Measurements from ENCODE around the gene DNAJB6.
"Not testable (repeated sequence)": the region's sequence is repeated elsewhere in the genome, so short reads cannot be mapped to it uniquely, and the experiment has no call there.

Gene DNAJB6

DNA sequence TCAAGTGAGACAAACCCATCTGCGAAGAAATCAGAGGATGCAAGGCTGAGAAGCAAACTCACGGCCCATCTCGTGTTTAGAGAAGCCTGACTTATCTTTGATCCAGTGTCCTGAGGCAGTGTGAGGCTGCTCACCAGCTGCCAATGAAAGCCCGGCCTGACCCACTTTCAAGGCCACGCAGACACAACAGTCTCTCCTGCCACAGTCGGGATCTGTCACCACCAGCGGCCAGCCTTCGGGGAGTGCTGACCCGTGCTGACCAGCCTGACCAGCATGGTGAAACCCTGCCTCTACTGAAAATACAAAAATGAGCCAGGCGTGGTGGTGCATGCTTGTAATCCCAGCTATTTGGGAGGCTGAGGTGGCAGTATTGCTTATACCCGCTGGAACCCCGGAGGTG is 7.4 kb upstream of the DNAJB6 start:
- DNase-seq, result no peak

DNA sequence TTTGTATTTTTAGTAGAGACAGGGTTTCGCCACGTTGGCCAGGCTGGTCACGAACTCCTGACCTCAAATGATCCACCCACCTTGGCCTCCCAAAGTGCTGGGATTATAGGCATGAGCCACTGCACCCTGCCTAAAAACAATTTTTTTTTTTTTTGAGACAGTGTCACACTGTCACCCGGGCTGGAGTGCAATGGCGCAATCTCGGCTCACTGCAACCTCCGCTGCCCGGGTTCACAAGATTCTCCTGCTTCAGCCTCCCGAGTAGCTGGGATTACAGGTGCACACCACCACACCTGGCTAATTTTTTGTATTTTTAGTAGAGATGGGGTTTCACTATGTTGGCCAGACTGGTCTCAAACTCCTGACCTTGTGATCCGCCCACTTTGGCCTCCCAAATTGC is 6.2 kb upstream of the DNAJB6 start:
- not testable (repeated sequence) for DNase-seq

DNA sequence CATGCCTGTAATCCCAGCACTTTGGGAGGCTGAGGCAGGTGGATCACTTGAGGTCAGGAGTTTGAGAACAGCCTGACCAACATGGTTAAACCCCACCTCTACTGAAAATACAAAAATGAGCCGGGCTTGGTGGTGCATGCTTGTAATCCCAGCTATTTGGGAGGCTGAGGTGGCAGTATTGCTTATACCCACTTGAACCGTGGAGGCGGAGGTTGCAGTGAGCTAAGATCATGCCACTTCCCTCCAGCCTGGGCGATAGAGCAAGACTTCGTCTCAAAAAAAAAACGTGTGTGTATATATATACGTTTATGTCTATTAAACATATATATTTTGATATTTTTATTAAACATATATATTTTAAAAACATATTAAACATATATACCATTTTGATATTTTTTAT is 5.8 kb upstream of the DNAJB6 start:
- not testable (repeated sequence) for DNase-seq

DNA sequence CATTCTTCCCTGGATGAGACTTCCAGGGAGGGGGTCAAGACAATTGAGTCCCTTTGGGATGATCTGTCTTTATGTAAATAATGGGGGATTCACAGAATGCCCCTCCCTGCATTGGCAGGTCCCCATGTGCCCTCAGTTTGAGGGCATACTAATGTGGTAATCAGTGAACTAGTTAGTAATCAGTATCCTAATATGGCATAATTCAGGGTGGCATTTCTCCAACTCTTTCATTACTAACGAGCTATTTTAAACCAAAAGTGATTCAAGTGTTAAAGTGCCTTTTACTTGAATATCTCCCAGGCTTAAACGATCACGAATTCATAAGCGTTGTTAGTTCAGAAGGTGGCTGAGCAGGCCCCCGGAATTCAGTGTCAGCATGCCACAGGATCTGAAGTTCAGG is 1.6 kb upstream of the DNAJB6 start:
- DNase-seq, result no peak

DNA sequence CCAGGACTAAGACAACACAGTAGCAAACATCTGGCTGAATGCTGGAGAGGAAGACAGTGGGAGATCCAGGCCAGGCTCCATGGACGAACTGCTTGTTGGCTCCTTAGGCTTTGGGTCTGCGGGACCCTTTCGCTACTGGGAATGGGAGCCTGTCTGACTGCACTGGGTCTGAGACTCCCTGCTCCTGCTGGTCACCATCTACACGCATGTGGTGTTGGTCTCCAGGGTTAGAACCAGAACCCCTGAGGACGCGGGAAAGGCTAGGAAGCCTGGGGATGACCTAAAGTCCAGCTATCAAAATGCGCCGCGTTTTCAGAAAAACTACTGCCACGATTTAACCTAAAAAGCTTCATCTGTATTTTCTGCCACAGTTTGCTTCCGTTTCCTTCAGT is 817 bp upstream of the DNAJB6 start:
- DNase-seq, result no peak

DNA sequence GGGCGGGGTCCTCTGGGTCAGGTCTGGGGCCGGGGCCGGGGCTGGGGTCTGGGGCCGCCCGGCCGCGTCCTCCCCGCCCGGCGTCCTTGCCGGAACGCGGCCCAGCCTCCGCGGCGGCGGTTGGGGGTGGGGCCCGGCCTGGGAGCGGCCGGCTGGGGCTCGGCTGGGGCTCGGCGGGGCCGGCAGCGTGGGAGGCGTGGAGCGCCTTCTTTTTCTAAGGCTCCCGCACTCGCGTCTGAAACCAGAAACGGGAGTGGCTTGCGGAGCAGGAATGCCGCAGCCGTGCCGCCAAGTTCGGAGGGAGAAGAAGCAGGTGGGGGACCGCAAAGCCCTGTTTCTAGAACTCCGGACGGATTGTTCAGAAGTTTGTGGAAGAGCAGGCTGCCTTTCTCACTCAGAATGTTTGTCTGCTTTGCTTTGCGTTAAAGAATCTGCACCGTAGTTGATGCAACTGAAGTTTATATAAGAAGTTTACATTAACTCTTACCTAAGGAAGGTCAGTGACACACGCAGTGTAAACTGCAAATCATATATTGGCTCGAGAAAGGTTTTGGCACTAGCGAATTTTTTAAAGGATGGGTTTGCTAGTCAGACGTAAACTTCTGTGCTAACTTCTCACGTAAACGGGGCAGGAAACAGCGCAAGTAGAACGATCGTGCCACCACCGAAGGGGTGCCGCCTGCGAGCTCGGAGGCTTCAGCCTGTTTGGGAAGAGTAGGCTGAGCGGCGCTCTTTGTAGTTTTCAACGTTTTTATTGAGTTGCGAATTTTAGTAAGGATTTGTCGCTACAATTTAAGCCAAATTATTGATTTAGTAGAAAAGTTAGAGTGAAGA is 729 bp downstream of the DNAJB6 start:
- DNase-seq, result peak; percentile 66

DNA sequence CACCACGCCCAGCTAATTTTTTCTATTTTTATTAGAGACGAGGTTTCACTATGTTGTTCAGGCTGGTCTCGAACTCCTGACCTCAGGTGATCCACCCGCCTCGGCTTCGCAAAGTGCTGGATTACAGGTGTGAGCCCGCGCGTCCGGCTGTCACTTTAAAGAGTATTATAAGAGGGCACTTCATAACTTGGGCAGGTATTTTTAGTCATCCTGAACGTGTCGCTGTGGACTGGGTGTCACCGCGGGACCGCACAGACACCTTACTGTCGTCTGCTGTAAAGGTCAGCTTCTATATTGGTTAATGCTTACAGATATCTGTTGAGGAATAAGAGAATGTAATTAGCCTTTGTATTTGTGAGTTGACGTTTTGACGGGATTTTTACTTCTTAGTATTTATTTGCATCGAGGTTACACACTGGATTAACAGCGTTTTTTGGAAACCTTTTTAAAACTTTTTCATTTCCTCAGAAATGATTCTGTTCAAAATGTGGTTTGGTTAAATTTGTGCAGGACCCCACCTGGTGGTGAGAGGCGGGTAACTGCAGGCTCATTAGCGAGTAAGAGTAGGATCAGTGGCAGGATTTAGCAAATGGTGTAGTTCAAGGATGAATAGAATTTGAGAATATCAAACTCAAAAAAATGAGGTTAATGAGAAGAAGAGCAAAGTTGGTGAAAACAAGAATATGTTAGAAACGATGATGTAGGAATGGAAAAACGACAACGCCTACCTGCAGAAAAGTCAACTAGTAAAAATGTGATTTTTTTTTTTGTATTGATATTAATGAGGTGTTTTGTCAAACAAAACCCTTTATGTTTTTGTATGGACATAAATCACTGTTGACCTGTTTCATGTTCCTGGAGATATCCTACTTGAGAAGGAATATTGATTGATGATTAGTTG is 3.2 kb downstream of the DNAJB6 start:
- DNase-seq, result peak; percentile 63

DNA sequence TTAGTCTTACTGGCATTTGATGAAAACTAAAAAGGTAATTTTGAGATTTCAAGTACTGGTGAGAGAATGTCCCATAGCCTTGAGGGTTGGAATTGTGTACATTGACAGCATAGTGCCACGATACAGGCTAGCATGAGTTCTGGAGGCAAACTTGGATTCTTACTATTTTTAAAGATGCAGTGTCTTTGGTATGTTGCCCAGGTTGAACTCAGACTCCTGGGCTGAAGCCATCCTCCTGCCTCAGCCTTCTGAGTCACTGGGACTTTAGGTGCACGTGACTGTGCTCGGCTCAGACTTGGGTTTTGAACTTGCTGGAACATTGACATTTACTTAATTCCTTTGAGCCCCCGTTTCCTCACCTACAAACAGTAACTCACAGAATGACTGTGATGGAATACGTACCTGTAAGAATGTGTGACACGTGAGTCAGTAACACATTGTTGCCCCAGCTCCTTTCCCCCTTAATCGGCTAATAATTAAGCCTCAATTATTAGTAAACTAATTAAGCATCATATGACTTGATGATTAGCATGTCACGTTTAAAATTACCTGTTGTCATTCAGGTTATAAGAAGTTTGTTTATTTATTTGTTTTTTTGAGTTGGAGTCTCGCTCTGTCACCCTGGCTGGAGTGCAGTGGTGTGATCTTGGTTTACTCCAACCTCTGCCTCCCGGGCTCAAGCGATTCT is 10.6 kb downstream of the DNAJB6 start:
- no peak for DNase-seq

DNA sequence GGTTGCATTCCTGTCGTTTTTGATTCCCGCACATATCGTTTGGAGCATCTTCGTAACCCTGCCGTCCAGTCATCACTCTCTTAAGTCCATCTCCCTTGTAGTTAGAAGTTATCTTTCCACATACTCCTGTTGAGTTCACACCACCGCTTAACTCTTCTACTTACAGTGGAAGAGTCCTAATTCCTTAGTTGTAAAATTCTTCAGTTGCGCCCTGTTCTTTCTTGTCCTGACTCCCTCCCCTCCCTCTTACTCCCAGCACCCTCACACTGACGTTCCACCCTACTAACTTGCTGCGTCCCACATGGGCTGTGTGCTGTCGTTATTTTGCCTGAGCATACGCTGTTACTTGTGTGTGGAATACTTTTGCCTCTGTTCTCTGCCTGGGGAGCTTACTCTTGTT is 11.7 kb downstream of the DNAJB6 start:
- no peak for DNase-seq

DNA sequence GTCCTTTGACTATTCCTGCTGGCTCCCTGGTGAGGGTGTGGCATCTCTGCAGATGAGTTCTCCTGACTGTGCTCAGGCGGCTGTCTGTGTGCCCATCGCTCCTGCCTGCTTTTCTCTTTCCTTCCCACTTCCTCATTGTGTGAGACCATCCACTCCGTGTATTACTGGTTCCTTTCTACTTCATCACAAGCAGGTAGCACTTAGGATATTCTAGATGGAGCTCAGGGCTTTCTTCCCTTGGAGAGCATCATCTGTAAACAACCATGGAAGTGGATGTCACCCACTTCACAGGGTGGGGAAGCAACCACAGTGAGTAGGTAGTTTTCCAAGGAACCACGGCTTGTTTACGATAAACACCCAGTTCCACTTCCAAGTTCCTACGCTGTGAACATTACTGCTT is 15.7 kb downstream of the DNAJB6 start:
- DNase-seq, result no peak

DNA sequence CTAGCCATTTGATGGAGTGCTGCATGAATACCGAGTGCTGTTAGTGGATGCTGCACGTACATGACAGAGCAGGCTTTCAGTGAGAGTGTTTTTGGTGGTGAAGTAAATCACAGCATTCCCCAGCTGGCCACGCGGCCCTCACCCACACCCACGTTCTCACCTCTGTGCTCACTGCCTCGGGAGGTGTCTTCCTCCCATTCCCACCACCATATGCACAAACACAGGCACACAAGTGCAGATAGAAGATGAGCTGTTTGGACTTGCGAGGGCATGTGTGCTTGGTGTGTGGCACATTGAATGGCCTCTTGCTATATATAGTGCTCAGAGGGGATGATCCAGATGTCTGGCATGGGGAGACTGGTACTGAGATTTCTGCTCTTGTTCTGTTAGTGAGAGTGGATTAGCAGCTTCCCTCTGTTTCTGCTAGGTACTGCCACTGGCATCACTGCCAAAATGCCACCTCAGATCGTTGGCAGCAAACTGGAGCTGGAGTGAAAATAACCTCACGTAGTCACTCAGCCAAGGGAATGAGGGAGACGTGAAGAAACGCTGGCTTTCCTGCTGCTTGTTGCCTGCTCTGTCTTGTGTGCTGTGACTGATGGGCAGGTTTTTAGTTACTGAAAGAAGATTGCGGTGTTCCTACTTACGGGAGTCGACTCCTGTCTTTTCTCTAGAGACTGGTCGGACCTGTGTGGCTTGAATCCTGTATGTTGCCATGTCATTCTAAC is 19.1 kb downstream of the DNAJB6 start:
- DNase-seq, result no peak

DNA sequence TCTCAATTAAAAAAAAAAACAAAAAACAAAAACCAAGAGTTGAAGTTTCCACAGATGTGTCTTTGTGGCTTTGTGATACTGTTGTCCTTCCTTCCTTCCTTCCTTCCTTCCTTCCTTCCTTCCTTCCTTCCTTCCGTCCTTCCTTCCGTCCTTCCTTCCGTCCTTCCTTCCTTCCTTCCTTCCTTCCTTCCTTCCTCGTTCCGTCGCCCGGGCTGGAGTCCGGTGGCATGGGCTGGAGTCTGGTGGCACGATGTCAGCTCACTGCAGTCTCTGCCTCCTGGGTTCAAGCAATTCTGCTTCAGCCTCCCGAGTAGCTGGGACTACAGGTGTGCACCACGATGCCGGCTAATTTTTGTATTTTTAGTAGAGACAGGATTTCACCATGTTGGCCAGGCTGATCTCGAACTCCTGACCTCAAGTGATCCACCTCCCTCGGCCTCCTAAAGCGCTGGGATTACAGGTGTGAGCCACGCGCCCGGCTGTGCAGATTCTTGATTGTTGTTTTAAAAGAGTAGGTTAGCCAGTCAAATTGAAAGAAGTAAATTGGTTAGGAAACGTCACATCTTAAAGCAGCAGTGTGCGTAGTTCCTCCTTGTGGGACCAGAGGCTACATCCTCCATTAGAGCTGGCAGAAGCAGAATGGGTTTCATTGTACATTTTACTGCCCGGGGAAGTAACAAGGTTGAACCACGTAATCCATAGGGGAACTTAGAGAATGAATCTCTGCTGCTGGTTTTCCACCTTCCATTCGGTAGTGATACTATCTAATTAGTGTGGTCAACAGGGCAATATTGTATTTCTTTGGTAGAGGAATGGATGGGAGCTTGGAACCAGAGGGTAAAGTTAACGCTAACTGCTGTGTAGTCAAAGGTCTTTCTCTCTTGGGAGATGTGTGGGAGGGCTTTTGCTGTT is 20.6 kb downstream of the DNAJB6 start:
- DNase-seq, result no peak

DNA sequence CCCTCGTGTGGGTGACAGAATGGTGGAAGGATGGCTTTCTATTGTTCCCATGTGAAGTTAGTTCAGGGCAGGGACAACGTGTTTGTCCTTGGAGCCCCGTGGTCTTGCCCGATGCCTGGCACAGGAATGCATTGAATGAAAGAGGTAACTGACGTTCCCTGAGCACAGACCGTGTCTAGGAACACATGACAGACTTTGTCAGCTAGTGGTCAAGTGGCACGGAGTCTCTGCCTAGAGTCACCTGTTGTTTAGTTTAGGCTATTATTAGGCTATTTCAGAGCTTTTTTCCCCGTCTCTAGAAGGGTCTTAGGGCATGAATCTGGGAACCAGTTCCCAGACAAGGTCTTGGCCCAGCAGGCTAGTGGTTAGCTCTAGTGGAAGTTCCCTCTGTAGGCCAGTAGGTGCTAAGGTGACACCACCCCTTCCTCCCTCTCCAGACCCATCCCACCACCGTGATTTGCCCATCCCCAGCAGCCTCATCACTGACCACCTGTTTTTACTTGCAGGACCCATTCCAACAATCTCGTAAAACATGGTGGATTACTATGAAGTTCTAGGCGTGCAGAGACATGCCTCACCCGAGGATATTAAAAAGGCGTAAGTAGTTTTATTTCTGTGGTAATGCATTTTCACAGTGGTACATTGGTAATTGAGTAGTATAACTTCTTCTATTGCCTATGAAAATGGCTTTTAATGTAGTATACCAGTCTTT is 21.4 kb downstream of the DNAJB6 start:
- DNase-seq, result no peak

DNA sequence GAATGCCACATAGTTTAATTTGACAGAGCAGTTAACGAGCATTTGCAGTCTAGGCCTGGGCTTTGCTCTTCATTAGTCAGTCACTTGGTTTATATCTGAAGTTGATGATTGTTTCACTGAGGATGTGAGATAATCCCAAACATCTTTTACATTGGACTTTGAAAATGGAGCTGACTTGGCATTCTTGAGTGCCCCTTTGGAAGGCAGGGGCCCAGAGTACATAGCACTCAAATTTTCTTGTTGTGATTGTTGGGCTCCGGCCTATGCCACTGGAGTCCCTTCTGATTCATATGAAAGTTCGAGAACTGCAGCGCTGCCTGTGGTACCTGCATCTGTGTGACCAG is 21.9 kb downstream of the DNAJB6 start:
- DNase-seq, result no peak

DNA sequence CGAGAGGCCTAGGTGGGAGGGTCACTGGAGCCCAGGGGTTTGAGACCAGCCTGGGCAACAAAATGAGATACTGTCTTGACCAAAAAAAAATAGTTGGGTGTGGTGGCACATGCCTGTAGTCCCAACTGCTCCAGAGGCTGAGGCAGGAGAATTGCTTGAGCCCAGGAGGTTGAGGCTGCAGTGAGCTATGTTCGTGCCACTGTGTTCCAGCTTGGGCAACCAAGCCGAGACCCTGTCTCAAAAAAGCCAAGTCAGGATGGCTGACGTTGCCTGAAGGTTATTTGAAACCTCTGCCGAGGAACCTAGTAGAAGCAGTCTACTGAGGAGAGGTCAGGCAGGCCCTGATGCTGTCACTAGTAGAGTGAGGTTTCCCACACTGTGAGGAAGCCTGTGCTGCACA is 22.8 kb downstream of the DNAJB6 start:
- DNase-seq, result no peak

DNA sequence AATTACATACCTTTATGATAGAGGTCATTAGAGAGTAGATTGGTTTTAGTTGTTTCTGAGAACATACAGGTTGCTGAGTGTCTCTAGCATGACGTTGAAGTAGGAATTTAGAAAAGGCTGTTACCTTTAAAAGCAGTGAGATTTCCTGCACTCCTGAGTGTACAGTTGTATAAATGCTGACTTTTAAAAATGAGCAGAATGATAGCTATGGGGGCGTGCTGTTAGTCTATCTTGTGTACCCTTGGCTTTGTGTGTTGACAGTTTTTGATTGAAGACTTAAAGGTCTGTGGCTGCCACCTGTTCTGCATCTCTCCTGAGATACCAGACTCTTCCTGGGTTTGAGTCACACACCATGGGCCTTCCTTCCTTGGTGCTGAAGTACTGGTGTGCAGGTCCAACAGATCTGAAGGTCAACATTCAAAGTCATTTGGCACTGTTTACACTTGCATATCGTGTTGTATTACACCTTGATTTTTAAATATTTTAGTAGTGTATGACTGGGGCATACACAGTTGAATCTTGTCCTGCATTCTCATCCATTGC is 23.8 kb downstream of the DNAJB6 start:
- no peak for DNase-seq

DNA sequence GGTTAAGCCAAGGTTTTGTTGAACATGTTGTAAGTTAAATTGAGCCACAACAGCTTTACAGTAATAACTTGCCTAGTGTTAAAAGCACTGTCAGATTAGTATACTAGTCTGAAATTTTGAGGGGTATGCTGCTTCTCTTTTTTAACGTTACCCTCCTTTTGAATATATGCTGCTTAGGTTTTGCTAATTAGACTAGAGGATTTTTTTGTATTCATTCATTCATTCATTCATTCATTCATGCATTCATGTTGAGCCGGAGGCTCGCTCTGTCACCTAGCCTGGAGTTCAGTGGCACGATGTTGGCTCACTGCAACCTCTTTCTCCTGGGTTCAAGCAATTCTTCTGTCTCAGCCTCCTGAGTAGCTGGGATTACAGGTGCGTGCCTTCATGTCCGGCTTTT is 24.7 kb downstream of the DNAJB6 start:
- DNase-seq, result no peak

DNA sequence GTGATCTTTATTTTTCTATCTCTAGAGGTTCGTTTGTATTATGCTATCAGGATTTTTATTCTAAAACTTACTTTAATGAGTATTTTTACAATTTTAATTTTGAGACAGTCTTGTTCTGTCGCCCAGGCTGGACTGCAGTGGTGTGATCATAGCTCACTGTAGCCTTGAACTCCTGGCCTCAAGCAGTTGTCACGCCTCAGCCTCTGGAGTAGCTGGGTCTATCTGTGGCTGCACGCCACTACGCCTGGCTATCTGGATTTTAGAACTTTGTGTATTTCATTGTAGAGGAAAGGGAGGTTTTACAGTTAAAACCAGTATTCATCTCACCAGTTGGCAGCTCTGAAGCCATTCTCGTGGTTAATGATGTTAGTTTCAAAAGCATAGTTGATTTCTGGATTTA is 25.9 kb downstream of the DNAJB6 start:
- no peak for DNase-seq

DNA sequence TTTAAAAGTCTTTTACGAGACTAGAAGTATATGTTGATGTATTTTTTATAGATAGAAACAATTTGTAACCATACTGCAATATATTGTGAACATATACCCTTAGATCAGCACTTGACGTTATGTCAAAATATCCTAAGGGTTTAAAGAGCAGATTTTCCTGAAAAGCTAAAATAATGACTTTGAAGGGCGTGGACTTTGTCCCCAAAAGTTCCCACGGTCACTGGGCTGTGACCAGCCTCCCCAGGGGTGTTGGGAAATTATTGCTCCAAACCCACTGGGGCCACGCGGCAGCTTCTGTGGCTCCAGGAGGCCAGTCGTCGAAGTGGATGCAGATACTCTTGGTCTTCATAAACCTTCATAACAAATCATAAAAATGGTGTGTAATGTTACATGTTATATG is 29.9 kb downstream of the DNAJB6 start:
- DNase-seq, result no peak

DNA sequence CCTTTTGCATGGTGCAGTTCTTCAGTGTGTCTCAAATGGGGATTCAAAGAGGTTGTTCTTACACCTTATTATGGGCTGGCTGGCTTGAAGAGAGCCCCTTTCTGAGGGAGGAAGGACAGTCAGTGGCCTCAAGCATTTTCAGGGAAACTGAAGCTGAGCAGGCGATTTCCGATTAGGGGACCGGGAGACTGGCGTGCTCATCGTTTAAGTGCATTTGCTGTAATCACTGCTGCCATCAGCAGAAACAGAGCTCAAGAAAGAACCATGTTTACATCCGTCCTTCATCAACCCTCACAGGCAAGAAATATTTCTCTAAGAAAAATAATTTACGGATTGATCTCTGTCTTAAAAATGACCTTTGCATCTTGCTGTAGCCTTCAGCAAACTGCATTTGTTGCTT is 32.2 kb downstream of the DNAJB6 start:
- no peak for DNase-seq

DNA sequence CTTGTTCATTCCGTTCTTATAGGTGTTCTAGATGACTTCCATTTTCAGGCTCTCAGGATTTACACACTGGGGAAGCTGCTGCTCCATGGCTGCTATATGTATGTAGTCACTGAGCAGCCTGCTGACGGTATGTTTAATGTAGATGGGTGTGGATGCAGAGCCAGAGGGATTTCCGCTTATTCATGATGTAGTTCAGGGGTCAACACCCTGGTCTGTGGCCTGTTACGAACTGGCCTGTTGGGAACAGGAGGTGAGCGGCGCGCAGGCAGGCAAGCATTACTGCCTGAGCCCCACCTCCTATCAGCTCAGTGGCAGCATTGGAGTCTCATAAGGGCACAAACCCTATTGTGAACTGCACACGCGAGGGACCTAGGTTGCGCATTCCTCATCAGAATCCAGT is 33.9 kb downstream of the DNAJB6 start:
- no peak for DNase-seq
